ENCODE results near the gene MDFIC.

DNA sequence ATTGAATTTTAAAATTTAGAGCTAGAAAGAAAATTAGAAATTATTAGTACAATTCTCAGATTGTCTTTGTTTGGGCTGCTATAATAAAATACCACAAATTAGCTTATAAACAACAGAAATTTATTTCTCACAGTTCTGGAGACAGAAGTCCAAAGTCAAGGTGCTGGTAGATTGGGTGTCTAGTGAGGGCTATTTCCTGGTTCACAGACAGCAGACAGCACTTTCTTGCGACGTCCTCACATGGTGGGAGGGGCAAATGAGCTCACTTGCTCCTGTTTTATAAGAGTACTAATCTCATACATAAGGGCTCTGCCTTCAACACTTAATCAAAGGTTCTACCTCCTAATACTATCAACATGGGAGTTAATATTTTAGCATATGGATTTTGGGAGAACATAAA lies 134.1 kb downstream of the MDFIC start:
- no peak for TF ChIP-seq CTCF (IDR thresholded peaks at IDR 0.05)
- no peak for TF ChIP-seq POLR2A (IDR thresholded peaks at IDR 0.05)
- no peak for TF ChIP-seq EP300 (IDR thresholded peaks at IDR 0.05)
